CD14-positive monocyte (primary cell): ENCODE measurements around the gene NCBP3. TPM values are rescaled to one million over a fixed set of nuclear protein-coding genes. Genes with fewer than 3 reads are reported as not detected.
"Not testable (repeated sequence)": the region's sequence is repeated elsewhere in the genome, so short reads cannot be mapped to it uniquely, and the experiment has no call there.

ENCODE experiments used
- DNase-seq, 3 donors: peaks; one replicate each; pipeline ENCODE4 v3.0.0-alpha.2; 2011 to 2022
- H2AFZ ChIP-seq: 2 replicates; pipeline ENCODE4 v1.6.0; 2012; ENCODE audit warnings: mild to moderate bottlenecking, low read depth, low read length, inconsistent platforms; ENCODE audit not compliant: insufficient read depth, poor library complexity, severe bottlenecking
- H3K27ac ChIP-seq, 2 donors: 1 replicate in 1 of 2; 2 replicates in 1 of 2; pipeline ENCODE4 v1.5.1; 2012 to 2013; ENCODE audit warnings: low read length in 2 of 2, control low read depth in 1 of 2, inconsistent platforms in 1 of 2, low read depth in 1 of 2, mild to moderate bottlenecking in 1 of 2
- H3K27me3 ChIP-seq, 2 donors: one replicate each; pipeline versions ENCODE4 v1.6.0 to v1.6.1; 2011 to 2013; ENCODE audit warnings: low read length in 2 of 2; ENCODE audit not compliant: control insufficient read depth in 2 of 2, insufficient read depth in 2 of 2
- H3K36me3 ChIP-seq, 2 donors: replicated peaks in 1 of 2; 1 replicate in 1 of 2; 2 replicates in 1 of 2; pipeline versions ENCODE4 v1.5.1 to v1.6.1; 2012 to 2013; ENCODE audit warnings: low read length in 2 of 2, control low read depth in 1 of 2, inconsistent platforms in 1 of 2, mild to moderate bottlenecking in 1 of 2; ENCODE audit not compliant: insufficient read depth in 2 of 2, control insufficient read depth in 1 of 2
- H3K4me1 ChIP-seq, 2 donors: 1 replicate in 1 of 2; 2 replicates in 1 of 2; pipeline versions ENCODE4 v1.5.1 to v1.6.1; 2012 to 2013; ENCODE audit warnings: low read length in 2 of 2, control low read depth in 1 of 2, inconsistent platforms in 1 of 2, mild to moderate bottlenecking in 1 of 2, moderate library complexity in 1 of 2; ENCODE audit not compliant: insufficient read depth in 2 of 2, control insufficient read depth in 1 of 2
- H3K4me2 ChIP-seq: replicated peaks from 2 replicates; pipeline ENCODE3; 2012; ENCODE audit warnings: low read length, moderate library complexity, mild to moderate bottlenecking; ENCODE audit not compliant: poor library complexity, severe bottlenecking; ENCODE audit errors: extremely low read depth
- H3K4me3 ChIP-seq, 3 experiments: fragments of 200-600 bp in 1 of 3; sonication (generic) in 1 of 3; replicated peaks in 1 of 3; 1 replicate in 2 of 3; 2 replicates in 1 of 3; pipeline ENCODE4 v1.5.1; 2011 to 2013; ENCODE audit warnings: low read length in 3 of 3, mild to moderate bottlenecking in 3 of 3, control low read depth in 2 of 3, low read depth in 2 of 3, inconsistent platforms in 1 of 3, moderate library complexity in 1 of 3
- H3K79me2 ChIP-seq: 2 replicates; pipeline ENCODE4 v1.6.0; 2012; ENCODE audit warnings: mild to moderate bottlenecking, control low read depth, inconsistent platforms, low read length, moderate library complexity; ENCODE audit not compliant: insufficient read depth
- H3K9ac ChIP-seq: 2 replicates; pipeline ENCODE4 v1.6.0; 2017; ENCODE audit warnings: low read length, mild to moderate bottlenecking; ENCODE audit not compliant: insufficient read depth, poor library complexity, severe bottlenecking
- H3K9me3 ChIP-seq, 2 donors: replicated peaks in 1 of 2; 1 replicate in 1 of 2; 2 replicates in 1 of 2; pipeline versions ENCODE4 v1.5.1 to v1.6.1; 2012 to 2013; ENCODE audit warnings: low read length in 2 of 2, control low read depth in 1 of 2; ENCODE audit not compliant: control insufficient read depth in 1 of 2, insufficient read depth in 1 of 2
- H4K20me1 ChIP-seq: 2 replicates; pipeline ENCODE4 v1.6.0; 2012; ENCODE audit warnings: mild to moderate bottlenecking, low read length, control low read depth, moderate library complexity; ENCODE audit not compliant: insufficient read depth
- H3K27ac Mint-ChIP-seq, 7 donors: one replicate each; pipeline ENCODE4 v1.8.0; 2020; ENCODE audit warnings: mild to moderate bottlenecking in 7 of 7, mixed read lengths in 7 of 7, moderate library complexity in 6 of 7, inconsistent platforms in 2 of 7
- H3K27me3 Mint-ChIP-seq, 3 donors: one replicate each; pipeline ENCODE4 v1.8.0; 2021 to 2022; ENCODE audit warnings: low read depth in 3 of 3, mild to moderate bottlenecking in 3 of 3, mixed read lengths in 3 of 3, moderate library complexity in 3 of 3, inconsistent platforms in 1 of 3
- H3K36me3 Mint-ChIP-seq, 2 donors: one replicate each; pipeline ENCODE4 v1.8.0; 2020; ENCODE audit warnings: mixed read lengths in 2 of 2, inconsistent platforms in 1 of 2, mild to moderate bottlenecking in 1 of 2
- H3K4me1 Mint-ChIP-seq: one replicate; pipeline ENCODE4 v1.8.0; 2020; ENCODE audit warnings: mild to moderate bottlenecking, mixed read lengths
- H3K4me3 Mint-ChIP-seq, 2 donors: one replicate each; pipeline ENCODE4 v1.8.0; 2020; ENCODE audit warnings: mild to moderate bottlenecking in 2 of 2, mixed read lengths in 2 of 2, moderate library complexity in 1 of 2
- H3K9me3 Mint-ChIP-seq, 7 donors: one replicate each; pipeline ENCODE4 v1.8.0; 2020 to 2022; ENCODE audit warnings: mixed read lengths in 7 of 7, mild to moderate bottlenecking in 6 of 7, moderate library complexity in 6 of 7, inconsistent platforms in 2 of 7
- whole genome bisulfite sequencing: methylation state at CpG from one replicate; pipeline ENCODE4 v1.1.5; 2013; ENCODE audit warnings: missing lambda C conversion rate; ENCODE audit not compliant: insufficient coverage; 5-methylcytosine and 5-hydroxymethylcytosine counted together
- intact Hi-C, 2 donors: fragments of 100-400 bp; cut with micrococcal nuclease; formaldehyde crosslinking; loops; one replicate each; pipeline versions ENCODE4 v1.15.0 to v1.15.1; 2023
- polyA plus RNA-seq, 3 donors: library from polyadenylated mRNA; depleted of rRNA in 1 of 3; unstranded in 2 of 3; stranded (reverse) in 1 of 3; fragments of 300-500 nt in 2 of 3; fragments of >200 nt in 1 of 3; fragmentation: Illumina TruSeq in 2 of 3; gene quantifications; 1 replicate in 2 of 3; 2 replicates in 1 of 3; pipeline ENCODE4 v1.2.3, GENCODE V29; 2012 to 2021
- TF ChIP-seq, protein P1 (sequence below): fragments of 200-600 bp; IDR thresholded peaks from one replicate; pipeline ENCODE4 v1.8.0; 2022; ENCODE audit warnings: antibody characterized with exemption, mild to moderate bottlenecking

The NCBP3 gene
- polyA plus RNA-seq, 3 donors = 4.9 to 19.0 (median 8.5) TPM

- intact Hi-C loops = no loop called here
- Mint-ChIP-seq H3K4me1 (no peaks in the 10 kb centered on the region), H3K4me3 (no peak overlapping the region), H3K27me3 (peaks cover 3 to 5% (median 3%) of the 10 kb centered on the region in 3 donors), H3K36me3 (peaks cover 8 to 10% of the 10 kb centered on the region in 2 donors), H3K9me3 (peaks cover 0 to 5% (median 0%) of the 10 kb centered on the region in 7 donors), H3K27ac (no peak overlapping the region)
- no peak for DNase-seq
- no peaks in the 10 kb centered on the region for H3K4me1 ChIP-seq
- H2AFZ ChIP-seq = no peak overlapping the region
- H3K27ac ChIP-seq = no peak overlapping the region
- H3K4me2 ChIP-seq = no peak overlapping the region
- no peaks in the 10 kb centered on the region for H4K20me1 ChIP-seq
- H3K9me3 ChIP-seq = no peaks in the 10 kb centered on the region
- WGBS = 92% methylated on average over 14 of the region's 16 CpGs
- TF ChIP-seq, protein P1, sequence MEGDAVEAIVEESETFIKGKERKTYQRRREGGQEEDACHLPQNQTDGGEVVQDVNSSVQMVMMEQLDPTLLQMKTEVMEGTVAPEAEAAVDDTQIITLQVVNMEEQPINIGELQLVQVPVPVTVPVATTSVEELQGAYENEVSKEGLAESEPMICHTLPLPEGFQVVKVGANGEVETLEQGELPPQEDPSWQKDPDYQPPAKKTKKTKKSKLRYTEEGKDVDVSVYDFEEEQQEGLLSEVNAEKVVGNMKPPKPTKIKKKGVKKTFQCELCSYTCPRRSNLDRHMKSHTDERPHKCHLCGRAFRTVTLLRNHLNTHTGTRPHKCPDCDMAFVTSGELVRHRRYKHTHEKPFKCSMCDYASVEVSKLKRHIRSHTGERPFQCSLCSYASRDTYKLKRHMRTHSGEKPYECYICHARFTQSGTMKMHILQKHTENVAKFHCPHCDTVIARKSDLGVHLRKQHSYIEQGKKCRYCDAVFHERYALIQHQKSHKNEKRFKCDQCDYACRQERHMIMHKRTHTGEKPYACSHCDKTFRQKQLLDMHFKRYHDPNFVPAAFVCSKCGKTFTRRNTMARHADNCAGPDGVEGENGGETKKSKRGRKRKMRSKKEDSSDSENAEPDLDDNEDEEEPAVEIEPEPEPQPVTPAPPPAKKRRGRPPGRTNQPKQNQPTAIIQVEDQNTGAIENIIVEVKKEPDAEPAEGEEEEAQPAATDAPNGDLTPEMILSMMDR = no peak
- H3K79me2 ChIP-seq = no peaks in the 10 kb centered on the region
- H3K27me3 ChIP-seq = no peaks in the 10 kb centered on the region
- no peak overlapping the region for H3K4me3 ChIP-seq
- peaks cover 10 to 12% of the 10 kb centered on the region in 2 donors for H3K36me3 ChIP-seq
- no peak overlapping the region for H3K9ac ChIP-seq
Measured at GRCh38 chr17:3857261-3858105, 11.4 kb upstream of the NCBP3 start.

DNA sequence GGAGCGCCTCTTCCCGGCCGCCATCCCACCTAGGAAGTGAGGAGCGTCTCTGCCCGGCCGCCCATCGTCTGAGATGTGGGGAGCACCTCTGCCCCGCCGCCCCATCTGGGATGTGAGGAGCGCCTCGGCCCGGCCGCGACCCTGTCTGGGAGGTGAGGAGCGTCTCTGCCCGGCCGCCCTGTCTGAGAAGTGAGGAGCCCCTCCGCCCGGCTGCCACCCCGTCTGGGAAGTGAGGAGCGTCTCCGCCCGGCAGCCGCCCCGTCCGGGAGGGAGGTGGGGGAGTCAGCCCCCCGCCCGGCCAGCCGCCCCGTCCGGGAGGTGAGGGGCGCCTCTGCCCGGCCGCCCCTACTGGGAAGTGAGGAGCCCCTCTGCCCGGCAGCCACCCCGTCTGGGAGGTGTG, 8.2 kb upstream of the NCBP3 start:
- peaks cover 7 to 15% (median 10%) of the 10 kb centered on the region in 3 donors for H3K27me3 Mint-ChIP-seq
- H2AFZ ChIP-seq, H3K4me2 ChIP-seq, H3K27ac Mint-ChIP-seq, H3K9me3 Mint-ChIP-seq, H3K4me1 ChIP-seq, H3K9ac ChIP-seq, intact Hi-C loops, H4K20me1 ChIP-seq, H3K27me3 ChIP-seq, H3K4me3 ChIP-seq, DNase-seq, H3K36me3 Mint-ChIP-seq, H3K9me3 ChIP-seq, H3K4me3 Mint-ChIP-seq, H3K27ac ChIP-seq, H3K36me3 ChIP-seq, H3K79me2 ChIP-seq, H3K4me1 Mint-ChIP-seq: not testable (repeated sequence)
- no CpG with 5 or more reads among the region's 36 CpGs for WGBS
